ENCODE data around the gene SIGMAR1. TPM values are rescaled to one million over a fixed set of nuclear protein-coding genes. Genes with fewer than 3 reads are reported as not detected.

Gene SIGMAR1
- total and polyA plus RNA-seq, 2 of the 8 experiments (the other 6 are each of a cell fraction or from before 2014, with no cell fraction given): 84.2 to 134 TPM

- TF ChIP-seq, protein P1, sequence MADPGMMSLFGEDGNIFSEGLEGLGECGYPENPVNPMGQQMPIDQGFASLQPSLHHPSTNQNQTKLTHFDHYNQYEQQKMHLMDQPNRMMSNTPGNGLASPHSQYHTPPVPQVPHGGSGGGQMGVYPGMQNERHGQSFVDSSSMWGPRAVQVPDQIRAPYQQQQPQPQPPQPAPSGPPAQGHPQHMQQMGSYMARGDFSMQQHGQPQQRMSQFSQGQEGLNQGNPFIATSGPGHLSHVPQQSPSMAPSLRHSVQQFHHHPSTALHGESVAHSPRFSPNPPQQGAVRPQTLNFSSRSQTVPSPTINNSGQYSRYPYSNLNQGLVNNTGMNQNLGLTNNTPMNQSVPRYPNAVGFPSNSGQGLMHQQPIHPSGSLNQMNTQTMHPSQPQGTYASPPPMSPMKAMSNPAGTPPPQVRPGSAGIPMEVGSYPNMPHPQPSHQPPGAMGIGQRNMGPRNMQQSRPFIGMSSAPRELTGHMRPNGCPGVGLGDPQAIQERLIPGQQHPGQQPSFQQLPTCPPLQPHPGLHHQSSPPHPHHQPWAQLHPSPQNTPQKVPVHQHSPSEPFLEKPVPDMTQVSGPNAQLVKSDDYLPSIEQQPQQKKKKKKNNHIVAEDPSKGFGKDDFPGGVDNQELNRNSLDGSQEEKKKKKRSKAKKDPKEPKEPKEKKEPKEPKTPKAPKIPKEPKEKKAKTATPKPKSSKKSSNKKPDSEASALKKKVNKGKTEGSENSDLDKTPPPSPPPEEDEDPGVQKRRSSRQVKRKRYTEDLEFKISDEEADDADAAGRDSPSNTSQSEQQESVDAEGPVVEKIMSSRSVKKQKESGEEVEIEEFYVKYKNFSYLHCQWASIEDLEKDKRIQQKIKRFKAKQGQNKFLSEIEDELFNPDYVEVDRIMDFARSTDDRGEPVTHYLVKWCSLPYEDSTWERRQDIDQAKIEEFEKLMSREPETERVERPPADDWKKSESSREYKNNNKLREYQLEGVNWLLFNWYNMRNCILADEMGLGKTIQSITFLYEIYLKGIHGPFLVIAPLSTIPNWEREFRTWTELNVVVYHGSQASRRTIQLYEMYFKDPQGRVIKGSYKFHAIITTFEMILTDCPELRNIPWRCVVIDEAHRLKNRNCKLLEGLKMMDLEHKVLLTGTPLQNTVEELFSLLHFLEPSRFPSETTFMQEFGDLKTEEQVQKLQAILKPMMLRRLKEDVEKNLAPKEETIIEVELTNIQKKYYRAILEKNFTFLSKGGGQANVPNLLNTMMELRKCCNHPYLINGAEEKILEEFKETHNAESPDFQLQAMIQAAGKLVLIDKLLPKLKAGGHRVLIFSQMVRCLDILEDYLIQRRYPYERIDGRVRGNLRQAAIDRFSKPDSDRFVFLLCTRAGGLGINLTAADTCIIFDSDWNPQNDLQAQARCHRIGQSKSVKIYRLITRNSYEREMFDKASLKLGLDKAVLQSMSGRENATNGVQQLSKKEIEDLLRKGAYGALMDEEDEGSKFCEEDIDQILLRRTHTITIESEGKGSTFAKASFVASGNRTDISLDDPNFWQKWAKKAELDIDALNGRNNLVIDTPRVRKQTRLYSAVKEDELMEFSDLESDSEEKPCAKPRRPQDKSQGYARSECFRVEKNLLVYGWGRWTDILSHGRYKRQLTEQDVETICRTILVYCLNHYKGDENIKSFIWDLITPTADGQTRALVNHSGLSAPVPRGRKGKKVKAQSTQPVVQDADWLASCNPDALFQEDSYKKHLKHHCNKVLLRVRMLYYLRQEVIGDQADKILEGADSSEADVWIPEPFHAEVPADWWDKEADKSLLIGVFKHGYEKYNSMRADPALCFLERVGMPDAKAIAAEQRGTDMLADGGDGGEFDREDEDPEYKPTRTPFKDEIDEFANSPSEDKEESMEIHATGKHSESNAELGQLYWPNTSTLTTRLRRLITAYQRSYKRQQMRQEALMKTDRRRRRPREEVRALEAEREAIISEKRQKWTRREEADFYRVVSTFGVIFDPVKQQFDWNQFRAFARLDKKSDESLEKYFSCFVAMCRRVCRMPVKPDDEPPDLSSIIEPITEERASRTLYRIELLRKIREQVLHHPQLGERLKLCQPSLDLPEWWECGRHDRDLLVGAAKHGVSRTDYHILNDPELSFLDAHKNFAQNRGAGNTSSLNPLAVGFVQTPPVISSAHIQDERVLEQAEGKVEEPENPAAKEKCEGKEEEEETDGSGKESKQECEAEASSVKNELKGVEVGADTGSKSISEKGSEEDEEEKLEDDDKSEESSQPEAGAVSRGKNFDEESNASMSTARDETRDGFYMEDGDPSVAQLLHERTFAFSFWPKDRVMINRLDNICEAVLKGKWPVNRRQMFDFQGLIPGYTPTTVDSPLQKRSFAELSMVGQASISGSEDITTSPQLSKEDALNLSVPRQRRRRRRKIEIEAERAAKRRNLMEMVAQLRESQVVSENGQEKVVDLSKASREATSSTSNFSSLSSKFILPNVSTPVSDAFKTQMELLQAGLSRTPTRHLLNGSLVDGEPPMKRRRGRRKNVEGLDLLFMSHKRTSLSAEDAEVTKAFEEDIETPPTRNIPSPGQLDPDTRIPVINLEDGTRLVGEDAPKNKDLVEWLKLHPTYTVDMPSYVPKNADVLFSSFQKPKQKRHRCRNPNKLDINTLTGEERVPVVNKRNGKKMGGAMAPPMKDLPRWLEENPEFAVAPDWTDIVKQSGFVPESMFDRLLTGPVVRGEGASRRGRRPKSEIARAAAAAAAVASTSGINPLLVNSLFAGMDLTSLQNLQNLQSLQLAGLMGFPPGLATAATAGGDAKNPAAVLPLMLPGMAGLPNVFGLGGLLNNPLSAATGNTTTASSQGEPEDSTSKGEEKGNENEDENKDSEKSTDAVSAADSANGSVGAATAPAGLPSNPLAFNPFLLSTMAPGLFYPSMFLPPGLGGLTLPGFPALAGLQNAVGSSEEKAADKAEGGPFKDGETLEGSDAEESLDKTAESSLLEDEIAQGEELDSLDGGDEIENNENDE (IDR thresholded peaks at IDR 0.05; ENCODE audit: insufficient replicate concordance, low read length): no peak
- TF ChIP-seq CTBP2 (IDR thresholded peaks at IDR 0.05; ENCODE audit: borderline replicate concordance, insufficient read depth, insufficient read length, low read length) (peak; percentile 46), ASH2L (IDR thresholded peaks at IDR 0.05; ENCODE audit: low read length) (no peak), SIN3A (conservative IDR thresholded peaks at IDR 0.05 in 1 of 2, IDR thresholded peaks at IDR 0.05 in 1 of 2; ENCODE audit: low read depth in 1 of 2, low read length in 2 of 2) (peak in 1 of 2 experiments; percentile 88; a peak in 1 of 4 replicates), GTF2F1 (IDR thresholded peaks at IDR 0.05; ENCODE audit: borderline replicate concordance, low read depth, low read length) (no peak), JUND (IDR thresholded peaks at IDR 0.05; ENCODE audit: low read length) (no peak), SP2 (IDR thresholded peaks at IDR 0.05; ENCODE audit: low read length) (peak; percentile 47), ZNF274 (IDR thresholded peaks at IDR 0.05; ENCODE audit: borderline replicate concordance, extremely low read depth, low read length) (no peak)
- TF ChIP-seq, protein P2, sequence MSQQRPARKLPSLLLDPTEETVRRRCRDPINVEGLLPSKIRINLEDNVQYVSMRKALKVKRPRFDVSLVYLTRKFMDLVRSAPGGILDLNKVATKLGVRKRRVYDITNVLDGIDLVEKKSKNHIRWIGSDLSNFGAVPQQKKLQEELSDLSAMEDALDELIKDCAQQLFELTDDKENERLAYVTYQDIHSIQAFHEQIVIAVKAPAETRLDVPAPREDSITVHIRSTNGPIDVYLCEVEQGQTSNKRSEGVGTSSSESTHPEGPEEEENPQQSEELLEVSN (IDR thresholded peaks at IDR 0.05): peak; percentile 50
Measured at GRCh38 chr9:34651876-34652601, 14.5 kb upstream of the SIGMAR1 start, which contains the start of gene IL11RA (continued).
